Mesenchymal stem cell (in vitro differentiated cells and primary cell): ENCODE results near the gene TYRO3.
A peak's percentile ranks its signal among the peaks of the same experiment; 100 is the strongest.

Experiments used
- DNase-seq: peaks from one replicate; pipeline ENCODE4 v3.0.0-alpha.2; 2013
- H2AFZ ChIP-seq: one replicate; pipeline ENCODE4 v1.6.1; 2013; ENCODE audit warnings: low read depth, mild to moderate bottlenecking, control low read depth, inconsistent platforms, low read length, moderate library complexity
- H2AK5ac ChIP-seq: 2 replicates; pipeline ENCODE4 v1.6.1; 2013; ENCODE audit warnings: low read length, moderate library complexity, mild to moderate bottlenecking, inconsistent platforms; ENCODE audit not compliant: severe bottlenecking
- H2BK120ac ChIP-seq: one replicate; pipeline ENCODE4 v1.6.1; 2013; ENCODE audit warnings: low read depth, mild to moderate bottlenecking, inconsistent platforms, low read length, moderate library complexity
- H2BK12ac ChIP-seq, 2 experiments: one replicate each; pipeline ENCODE4 v1.6.1; 2013; ENCODE audit warnings: inconsistent platforms in 2 of 2, low read length in 2 of 2, mild to moderate bottlenecking in 2 of 2, moderate library complexity in 2 of 2, control low read depth in 1 of 2
- H2BK15ac ChIP-seq: one replicate; pipeline ENCODE4 v1.6.1; 2013; ENCODE audit warnings: mild to moderate bottlenecking, low read depth, inconsistent platforms; ENCODE audit not compliant: poor library complexity, severe bottlenecking
- H2BK5ac ChIP-seq: 2 replicates; pipeline ENCODE4 v1.6.1; 2013; ENCODE audit warnings: low read depth, mild to moderate bottlenecking, low read length, control low read depth, inconsistent platforms; ENCODE audit not compliant: poor library complexity, severe bottlenecking
- H3K14ac ChIP-seq, 2 experiments: one replicate each; pipeline ENCODE4 v1.6.1; 2013; ENCODE audit warnings: inconsistent platforms in 2 of 2, low read length in 2 of 2, control low read depth in 1 of 2, mild to moderate bottlenecking in 1 of 2, moderate library complexity in 1 of 2
- H3K18ac ChIP-seq, 2 experiments: one replicate each; pipeline ENCODE4 v1.6.1; 2013; ENCODE audit warnings: inconsistent platforms in 2 of 2, low read length in 2 of 2, control low read depth in 1 of 2, low read depth in 1 of 2, mild to moderate bottlenecking in 1 of 2
- H3K23ac ChIP-seq, 2 experiments: one replicate each; pipeline ENCODE4 v1.6.1; 2013; ENCODE audit warnings: inconsistent platforms in 2 of 2, low read length in 2 of 2, mild to moderate bottlenecking in 2 of 2, moderate library complexity in 2 of 2, control low read depth in 1 of 2
- H3K27ac ChIP-seq: 2 replicates; pipeline ENCODE4 v1.5.1; 2013; ENCODE audit warnings: mild to moderate bottlenecking, moderate library complexity, low read length, control low read depth, inconsistent platforms; ENCODE audit not compliant: poor library complexity, severe bottlenecking
- H3K27me3 ChIP-seq, 2 experiments: 2 replicates each; pipeline versions ENCODE4 v1.6.1 to v1.7.0; 2013; ENCODE audit warnings: low read length in 2 of 2, mild to moderate bottlenecking in 2 of 2, moderate library complexity in 2 of 2, control low read depth in 1 of 2, inconsistent platforms in 1 of 2; ENCODE audit not compliant: control insufficient read depth in 1 of 2, insufficient read depth in 1 of 2
- H3K36me3 ChIP-seq, 2 experiments: 2 replicates each; pipeline versions ENCODE4 v1.6.1 to v1.7.0; 2013; ENCODE audit warnings: low read length in 2 of 2, control low read depth in 1 of 2, inconsistent platforms in 1 of 2, low read depth in 1 of 2, mild to moderate bottlenecking in 1 of 2; ENCODE audit not compliant: insufficient read depth in 2 of 2, control insufficient read depth in 1 of 2
- H3K4ac ChIP-seq, 2 experiments: one replicate each; pipeline ENCODE4 v1.6.1; 2013; ENCODE audit warnings: inconsistent platforms in 2 of 2, low read length in 2 of 2, mild to moderate bottlenecking in 2 of 2, moderate library complexity in 2 of 2, control low read depth in 1 of 2, low read depth in 1 of 2
- H3K4me1 ChIP-seq: 2 replicates; pipeline ENCODE4 v1.6.1; 2013; ENCODE audit warnings: low read depth, low read length, control low read depth; ENCODE audit not compliant: control insufficient read depth, insufficient read depth
- H3K4me2 ChIP-seq: 2 replicates; pipeline ENCODE4 v1.6.1; 2013; ENCODE audit warnings: low read length, mild to moderate bottlenecking, inconsistent platforms; ENCODE audit not compliant: poor library complexity, severe bottlenecking
- H3K4me3 ChIP-seq, 2 experiments: 2 replicates each; pipeline versions ENCODE4 v1.5.1 to v1.7.0; 2013; ENCODE audit warnings: low read length in 2 of 2, mild to moderate bottlenecking in 2 of 2, control low read depth in 1 of 2, low read depth in 1 of 2; ENCODE audit not compliant: insufficient read depth in 1 of 2
- H3K79me1 ChIP-seq: replicated peaks from 2 replicates; pipeline ENCODE4 v1.6.1; 2013; ENCODE audit warnings: mild to moderate bottlenecking, control low read depth, low read length, inconsistent platforms; ENCODE audit not compliant: poor library complexity, severe bottlenecking
- H3K9ac ChIP-seq: 2 replicates; pipeline ENCODE4 v1.7.0; 2013; ENCODE audit warnings: mild to moderate bottlenecking, low read length, moderate library complexity
- H3K9me3 ChIP-seq: 2 replicates; pipeline ENCODE4 v1.7.0; 2013; ENCODE audit warnings: mild to moderate bottlenecking, low read length; ENCODE audit not compliant: control insufficient read depth
- H4K8ac ChIP-seq: one replicate; pipeline ENCODE4 v1.6.1; 2013; ENCODE audit warnings: inconsistent platforms, mild to moderate bottlenecking, low read length, moderate library complexity
- H4K91ac ChIP-seq: one replicate; pipeline ENCODE4 v1.6.1; 2013; ENCODE audit warnings: mild to moderate bottlenecking, low read length, inconsistent platforms
- WGBS: methylation state at CpG from one replicate; pipeline ENCODE4 v1.1.7; 2013; ENCODE audit warnings: mixed read lengths; 5-methylcytosine and 5-hydroxymethylcytosine counted together

Gene TYRO3

DNA sequence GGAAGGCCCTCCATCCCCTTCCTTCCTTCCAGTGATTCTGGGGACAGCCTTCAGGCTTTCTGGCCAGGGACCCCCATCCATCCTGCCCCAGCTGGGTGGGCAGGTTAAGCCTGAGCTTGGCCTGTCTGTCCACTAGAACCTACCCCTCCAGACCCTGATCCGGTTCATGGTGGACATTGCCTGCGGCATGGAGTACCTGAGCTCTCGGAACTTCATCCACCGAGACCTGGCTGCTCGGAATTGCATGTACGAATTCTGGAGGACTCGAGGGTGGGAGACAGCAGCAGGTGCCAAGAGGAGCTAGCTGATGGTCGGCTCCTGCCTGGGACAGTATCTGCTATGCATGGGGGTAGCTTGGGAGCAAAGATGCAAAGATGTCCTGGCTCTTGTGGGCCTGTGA lies 13.9 kb downstream of the TYRO3 start:
- no peak overlapping the region for H2BK12ac ChIP-seq
- no peak overlapping the region for H4K8ac ChIP-seq
- no peak overlapping the region for H3K9ac ChIP-seq
- H3K4me1 ChIP-seq = peaks cover 9% of the 10 kb centered on the region
- no peak overlapping the region for H2BK120ac ChIP-seq
- H3K4me2 ChIP-seq = no peak overlapping the region
- H3K4ac ChIP-seq = no peak overlapping the region
- no peaks in the 10 kb centered on the region for H3K27me3 ChIP-seq
- H4K91ac ChIP-seq = no peak overlapping the region
- no peak overlapping the region for H3K23ac ChIP-seq
- peak overlapping the region; percentile 32 for H2AFZ ChIP-seq
- no peak overlapping the region for H3K27ac ChIP-seq
- no peak overlapping the region for H3K14ac ChIP-seq
- DNase-seq = no peak
- H2AK5ac ChIP-seq = no peak overlapping the region
- H2BK15ac ChIP-seq = no peak overlapping the region
- H3K9me3 ChIP-seq = no peaks in the 10 kb centered on the region
- 96% methylated on average over 8 of the region's 8 CpGs for WGBS
- H2BK5ac ChIP-seq = no peak overlapping the region
- H3K18ac ChIP-seq = no peak overlapping the region
- no peak overlapping the region for H3K4me3 ChIP-seq
- H3K36me3 ChIP-seq = peaks cover 11 to 62% of the 10 kb centered on the region in 2 experiments
- H3K79me1 ChIP-seq = no peaks in the 10 kb centered on the region

DNA sequence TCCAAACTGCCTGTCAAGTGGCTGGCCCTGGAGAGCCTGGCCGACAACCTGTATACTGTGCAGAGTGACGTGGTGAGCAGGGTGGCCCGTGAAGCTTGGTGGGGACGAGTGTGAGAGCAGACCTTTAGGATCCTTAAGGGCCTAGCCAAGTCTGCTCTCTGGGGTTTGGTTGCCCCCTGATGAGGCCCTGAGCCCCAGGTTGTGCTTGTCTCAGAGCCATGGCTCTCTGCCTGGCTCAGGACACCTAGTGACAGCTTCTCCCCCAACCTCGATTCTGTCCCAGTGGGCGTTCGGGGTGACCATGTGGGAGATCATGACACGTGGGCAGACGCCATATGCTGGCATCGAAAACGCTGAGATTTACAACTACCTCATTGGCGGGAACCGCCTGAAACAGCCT lies 14.4 kb downstream of the TYRO3 start:
- Histone ChIP-seq H3K4me2 (no peak overlapping the region), H3K23ac (no peak overlapping the region), H3K4ac (no peak overlapping the region), H3K14ac (no peak overlapping the region), H4K8ac (no peak overlapping the region), H3K9me3 (no peaks in the 10 kb centered on the region), H3K4me1 (peaks cover 6% of the 10 kb centered on the region), H2AK5ac (no peak overlapping the region), H3K27ac (no peak overlapping the region), H2AFZ (no peak overlapping the region), H2BK120ac (no peak overlapping the region), H3K36me3 (peaks cover 11 to 59% of the 10 kb centered on the region in 2 experiments), H3K4me3 (no peak overlapping the region), H3K79me1 (no peaks in the 10 kb centered on the region), H2BK15ac (no peak overlapping the region), H3K27me3 (no peaks in the 10 kb centered on the region), H3K18ac (no peak overlapping the region), H3K9ac (no peak overlapping the region), H2BK12ac (no peak overlapping the region), H4K91ac (no peak overlapping the region), H2BK5ac (no peak overlapping the region)
- 96% methylated on average over 13 of the region's 13 CpGs for WGBS
- DNase-seq = no peak

DNA sequence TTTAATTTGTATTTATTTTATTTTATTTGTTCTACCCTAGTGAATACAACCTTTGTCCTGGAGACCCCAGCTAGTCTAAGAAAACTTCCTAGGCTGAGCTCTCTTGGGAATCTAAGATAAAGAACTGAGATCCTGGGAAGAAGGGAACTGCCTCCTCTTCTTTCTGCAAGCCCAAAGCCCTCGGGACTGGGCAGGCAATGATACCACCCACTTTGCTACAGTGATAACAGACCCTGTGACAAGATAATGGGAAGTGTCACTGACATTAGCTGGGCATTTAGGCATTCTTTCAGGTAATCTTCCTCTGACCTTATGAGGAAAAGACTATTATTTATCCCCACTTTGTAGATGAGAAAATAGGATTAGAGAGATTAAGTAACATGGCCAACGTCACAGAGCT lies 15.1 kb downstream of the TYRO3 start:
- no peak overlapping the region for H3K14ac ChIP-seq
- H4K8ac ChIP-seq = no peak overlapping the region
- no peak overlapping the region for H3K4me3 ChIP-seq
- H3K23ac ChIP-seq = no peak overlapping the region
- H2BK12ac ChIP-seq = no peak overlapping the region
- H2BK120ac ChIP-seq = no peak overlapping the region
- no peak overlapping the region for H3K4me2 ChIP-seq
- H3K9me3 ChIP-seq = no peaks in the 10 kb centered on the region
- H3K36me3 ChIP-seq = peaks cover 14 to 58% of the 10 kb centered on the region in 2 experiments
- no peak overlapping the region for H3K4ac ChIP-seq
- H3K79me1 ChIP-seq = no peaks in the 10 kb centered on the region
- H3K4me1 ChIP-seq = peaks cover 2% of the 10 kb centered on the region
- no peak for DNase-seq
- no peak overlapping the region for H2BK15ac ChIP-seq
- WGBS = 20% methylated on average over 1 of the region's 2 CpGs
- no peak overlapping the region for H3K9ac ChIP-seq
- no peak overlapping the region for H2AFZ ChIP-seq
- H2AK5ac ChIP-seq = no peak overlapping the region
- no peak overlapping the region for H2BK5ac ChIP-seq
- H3K27ac ChIP-seq = no peak overlapping the region
- no peaks in the 10 kb centered on the region for H3K27me3 ChIP-seq
- no peak overlapping the region for H4K91ac ChIP-seq
- no peak overlapping the region for H3K18ac ChIP-seq

DNA sequence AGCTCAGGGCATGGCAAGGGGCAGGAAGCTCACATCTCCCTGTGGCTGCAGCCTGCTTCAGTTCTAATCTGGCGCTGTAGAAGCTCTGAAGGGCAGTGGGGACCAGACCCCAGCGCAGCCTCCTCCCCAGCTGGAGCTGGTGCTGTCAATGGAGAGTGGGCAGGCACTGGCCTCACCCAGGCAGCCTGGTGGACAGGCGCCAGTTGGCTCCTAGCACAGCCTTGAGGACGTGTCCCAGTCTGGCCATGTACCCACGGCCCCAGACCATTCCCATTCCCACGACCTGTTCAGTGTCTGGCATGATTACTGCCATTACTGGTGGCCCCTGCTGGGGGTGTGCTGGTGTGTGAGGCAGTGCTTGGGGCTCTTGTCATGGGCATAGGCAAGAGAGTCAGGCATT lies 16.3 kb downstream of the TYRO3 start:
- WGBS = 93% methylated on average over 6 of the region's 6 CpGs

More for the DNA sequence above, 16.3 kb downstream of the TYRO3 start:
- Histone ChIP-seq H3K4ac (no peak overlapping the region), H2BK15ac (no peak overlapping the region), H2BK120ac (no peak overlapping the region), H2BK12ac (no peak overlapping the region), H3K4me1 (peaks cover 2% of the 10 kb centered on the region), H3K79me1 (no peaks in the 10 kb centered on the region), H3K4me3 (no peak overlapping the region), H3K14ac (no peak overlapping the region), H3K18ac (no peak overlapping the region), H3K27ac (no peak overlapping the region), H3K23ac (no peak overlapping the region), H2AFZ (no peak overlapping the region), H4K91ac (no peak overlapping the region), H3K4me2 (no peak overlapping the region), H3K9me3 (no peaks in the 10 kb centered on the region), H2BK5ac (no peak overlapping the region), H3K36me3 (peaks cover 14 to 50% of the 10 kb centered on the region in 2 experiments), H2AK5ac (no peak overlapping the region), H3K9ac (no peak overlapping the region), H4K8ac (no peak overlapping the region), H3K27me3 (no peaks in the 10 kb centered on the region)
- DNase-seq = no peak
